Activated CD4-positive, alpha-beta T cell treated with anti-CD3 and anti-CD28 coated beads, Interleukin-10, Interleukin-2, amounts not matched to agents 100 ng/mL and 50 ng/mL, durations not matched to agents 16 hours and 8 hours (primary cell): Measurements from ENCODE around the gene FAM53B.

Source experiments
- DNase-seq: peaks from one replicate; pipeline ENCODE4 v3.0.0-alpha.2; 2020

FAM53B gene

DNA sequence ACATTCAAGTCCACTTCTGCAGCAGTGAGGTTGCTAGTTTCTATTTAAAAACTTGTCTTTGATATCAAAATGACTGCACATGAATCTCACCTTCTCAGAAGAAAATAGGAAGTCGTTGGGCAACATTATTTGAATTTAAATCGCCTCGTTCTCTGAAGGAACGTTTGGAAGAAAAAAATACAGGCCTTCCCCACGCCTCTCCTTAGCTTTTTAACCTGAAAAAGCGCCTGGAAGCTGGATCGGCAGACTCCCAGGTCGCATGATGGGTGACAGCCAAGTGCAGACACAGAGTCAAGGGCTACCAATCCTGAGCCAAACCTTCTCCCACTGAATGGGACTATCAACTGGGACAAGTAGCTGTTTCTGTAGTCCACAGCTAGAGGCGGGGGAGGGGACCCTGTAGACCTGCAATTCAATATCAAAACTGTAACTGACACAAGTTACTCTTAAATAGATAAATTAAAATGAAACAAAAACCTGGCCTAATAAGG lies 2.2 kb downstream of the FAM53B start:
- DNase-seq = no peak

DNA sequence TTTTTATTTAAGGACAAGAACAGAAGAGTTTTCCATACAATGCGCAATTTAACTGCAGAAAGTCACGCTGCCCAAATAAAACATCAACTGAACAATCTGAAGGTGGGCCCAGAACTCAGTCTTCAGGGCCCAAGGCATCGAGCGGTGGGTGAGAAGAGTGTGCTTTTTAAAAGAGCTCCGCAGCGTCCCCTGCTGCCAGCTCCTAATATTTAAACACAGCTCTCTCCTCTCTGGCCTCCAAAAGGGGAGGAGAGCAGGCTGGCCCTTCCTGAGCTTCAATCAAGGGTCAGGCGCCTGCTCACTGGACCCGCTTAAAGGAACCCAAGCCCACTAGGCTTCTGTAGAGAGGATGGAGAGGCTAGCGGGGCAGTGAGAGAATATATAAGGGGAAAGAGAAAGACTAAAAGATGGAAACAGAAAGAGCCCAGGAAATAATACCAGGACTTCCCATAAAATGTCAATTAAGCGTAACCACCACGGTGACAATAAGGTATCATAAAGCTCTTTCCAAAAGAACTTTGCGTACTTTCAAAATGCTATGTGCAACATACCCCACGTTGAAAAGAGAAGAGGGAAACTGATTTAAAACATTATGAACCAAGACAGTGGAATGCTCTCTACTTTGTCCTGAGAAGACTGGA lies 2.8 kb downstream of the FAM53B start:
- peak; percentile 79 for DNase-seq

DNA sequence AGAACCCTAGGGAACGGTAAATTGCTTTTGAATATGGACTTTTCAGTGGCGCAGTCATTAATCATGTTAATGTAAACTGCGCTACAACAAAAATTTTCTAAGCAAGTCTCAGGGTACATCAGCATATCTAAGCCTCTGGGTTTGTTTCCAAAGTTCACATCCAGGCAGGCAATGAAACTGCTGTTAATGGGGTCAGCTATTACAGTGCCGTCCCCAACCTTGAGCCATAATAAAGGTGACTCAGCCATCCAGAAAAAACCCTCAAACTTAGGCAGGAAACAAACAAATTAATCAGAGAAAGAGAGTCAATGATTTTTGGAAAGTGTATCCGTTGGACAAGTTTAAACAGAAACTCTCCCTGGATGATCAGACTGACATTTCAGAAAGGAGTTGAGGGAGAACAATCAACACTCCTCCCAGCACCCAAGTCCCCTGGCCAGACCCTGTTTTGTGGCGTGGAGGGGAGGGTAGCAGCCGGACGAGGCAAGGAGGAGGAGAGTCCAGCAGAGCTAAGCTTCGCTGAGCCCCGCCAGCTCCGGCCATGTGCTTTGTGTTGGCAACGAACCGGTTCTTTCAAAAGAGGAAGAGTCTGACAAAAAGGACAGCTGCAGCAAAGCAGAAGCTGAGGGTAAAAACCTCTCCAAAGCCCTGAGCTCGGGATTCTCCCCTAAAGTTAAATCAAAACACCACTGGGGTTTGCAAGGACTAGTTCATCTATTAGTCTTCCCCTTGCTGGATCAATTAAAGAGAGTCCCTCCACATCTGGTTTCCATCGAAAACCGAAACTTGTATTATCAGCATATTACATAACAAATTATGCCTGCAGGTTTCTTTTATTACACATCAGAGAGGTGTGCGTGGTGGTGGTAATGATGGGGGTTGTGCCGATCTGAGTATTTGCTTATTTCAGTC lies 3.6 kb downstream of the FAM53B start:
- DNase-seq = peak; percentile 45

DNA sequence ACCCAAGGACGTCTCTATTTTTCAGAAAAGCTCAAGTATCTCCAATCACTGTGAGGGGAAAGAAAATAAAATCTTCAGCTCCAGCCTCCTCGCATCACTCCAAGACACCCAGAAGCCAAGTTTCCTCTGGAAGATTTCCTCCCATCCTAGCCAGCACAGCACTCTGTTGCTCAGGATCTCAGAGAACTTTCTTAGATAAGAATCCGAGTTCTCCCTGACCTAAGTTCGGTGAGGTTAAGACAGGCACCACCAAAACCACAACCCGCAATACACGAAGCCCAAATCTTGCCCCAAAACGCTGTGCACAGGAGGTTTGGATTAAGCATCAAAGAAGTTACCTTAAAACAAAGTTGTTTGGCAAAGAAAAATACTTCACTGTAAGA lies 4.2 kb downstream of the FAM53B start:
- no peak for DNase-seq

DNA sequence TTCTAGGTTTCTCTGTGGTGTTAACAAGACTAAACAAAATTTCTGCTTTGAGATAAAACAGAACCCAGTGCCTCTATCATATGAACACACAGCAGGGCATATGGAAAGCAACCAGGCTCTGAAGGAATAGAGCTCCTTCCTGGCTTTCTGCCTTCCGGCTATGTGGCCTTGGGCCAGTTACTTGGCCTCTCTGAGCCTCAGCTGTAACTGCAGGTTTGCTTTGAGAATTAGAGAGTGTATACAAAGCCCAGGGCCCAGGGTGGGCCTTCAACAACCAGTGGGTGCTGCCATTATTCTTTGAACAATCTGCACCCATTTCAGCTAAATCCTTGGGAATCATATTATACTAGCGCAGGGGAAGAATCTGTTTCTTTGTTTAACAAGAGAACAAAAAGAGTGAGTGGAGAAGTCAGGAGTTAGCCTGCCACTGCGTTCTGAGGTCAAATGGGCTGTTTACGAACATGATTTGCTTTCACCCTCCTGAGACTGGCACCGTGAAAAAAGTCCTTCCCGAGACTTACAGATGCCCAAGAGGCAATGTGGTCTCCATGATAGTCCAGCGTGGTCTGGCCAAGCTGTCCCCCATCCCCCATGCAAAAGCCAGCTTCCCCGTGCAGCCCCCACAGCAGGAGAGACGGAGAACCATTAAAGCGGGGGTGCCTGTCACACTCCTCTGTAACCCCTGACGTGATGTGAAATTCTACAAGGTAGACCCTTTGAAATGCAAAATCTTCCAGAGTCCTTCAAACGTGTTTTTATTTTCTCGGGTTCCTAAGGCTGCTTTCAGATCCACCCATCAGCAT lies 4.9 kb downstream of the FAM53B start:
- DNase-seq = no peak

DNA sequence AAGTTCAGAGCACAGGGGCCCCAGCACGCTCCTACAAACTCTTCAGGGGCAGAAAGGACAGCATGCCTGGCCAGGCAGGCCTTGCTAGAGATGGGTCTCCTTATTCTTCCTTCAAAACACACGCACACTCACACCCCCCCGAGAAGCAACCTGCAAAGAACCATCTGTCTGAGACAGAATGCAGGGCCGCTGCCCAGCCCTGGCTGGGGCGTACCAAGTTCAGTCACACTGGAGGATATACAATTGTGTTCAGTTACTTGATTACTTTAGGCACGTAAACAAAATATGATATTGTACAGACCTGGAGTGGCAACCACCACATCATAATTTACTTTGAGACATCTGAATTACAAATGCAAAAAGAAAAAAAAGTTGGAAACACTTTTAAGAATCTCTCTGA lies 5.7 kb downstream of the FAM53B start:
- DNase-seq = no peak

DNA sequence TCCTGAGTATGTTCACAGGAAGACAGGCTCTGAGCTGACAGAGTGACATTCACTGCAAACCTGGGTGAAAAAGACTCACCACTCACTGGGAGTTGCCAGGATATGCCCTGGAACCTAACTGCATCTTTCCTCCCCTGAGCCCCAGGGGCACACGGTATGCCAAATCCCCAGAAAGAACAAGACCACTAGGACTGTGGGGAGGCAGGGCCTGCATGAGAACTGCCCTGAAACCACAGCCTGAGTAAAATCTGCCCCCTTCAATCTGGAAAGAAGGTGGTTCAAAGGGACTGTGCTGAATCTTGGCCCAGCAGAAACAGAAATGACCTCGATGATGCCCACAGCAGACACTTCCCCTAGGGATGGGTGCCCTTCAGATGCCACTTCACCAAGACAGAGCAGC lies 6.5 kb downstream of the FAM53B start:
- DNase-seq = no peak

DNA sequence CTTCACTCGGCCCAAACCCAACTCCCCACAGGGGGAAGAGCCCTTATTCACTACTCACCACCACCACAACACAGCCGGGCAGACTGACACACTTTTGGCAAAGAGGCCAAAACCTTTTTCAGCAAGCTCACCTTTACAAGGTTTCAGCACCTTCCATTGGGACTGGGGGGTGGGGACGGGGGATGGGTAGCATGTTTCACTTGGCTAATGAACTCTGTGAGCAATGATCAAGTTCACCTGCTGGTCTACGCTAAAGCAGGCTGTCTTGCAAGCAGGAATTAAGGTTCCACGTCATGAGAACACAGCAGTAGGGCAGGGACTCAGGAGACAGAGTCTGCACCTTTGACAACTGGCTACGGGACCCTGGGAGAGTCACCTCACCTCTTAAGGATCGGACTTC lies 7.0 kb downstream of the FAM53B start:
- no peak for DNase-seq

DNA sequence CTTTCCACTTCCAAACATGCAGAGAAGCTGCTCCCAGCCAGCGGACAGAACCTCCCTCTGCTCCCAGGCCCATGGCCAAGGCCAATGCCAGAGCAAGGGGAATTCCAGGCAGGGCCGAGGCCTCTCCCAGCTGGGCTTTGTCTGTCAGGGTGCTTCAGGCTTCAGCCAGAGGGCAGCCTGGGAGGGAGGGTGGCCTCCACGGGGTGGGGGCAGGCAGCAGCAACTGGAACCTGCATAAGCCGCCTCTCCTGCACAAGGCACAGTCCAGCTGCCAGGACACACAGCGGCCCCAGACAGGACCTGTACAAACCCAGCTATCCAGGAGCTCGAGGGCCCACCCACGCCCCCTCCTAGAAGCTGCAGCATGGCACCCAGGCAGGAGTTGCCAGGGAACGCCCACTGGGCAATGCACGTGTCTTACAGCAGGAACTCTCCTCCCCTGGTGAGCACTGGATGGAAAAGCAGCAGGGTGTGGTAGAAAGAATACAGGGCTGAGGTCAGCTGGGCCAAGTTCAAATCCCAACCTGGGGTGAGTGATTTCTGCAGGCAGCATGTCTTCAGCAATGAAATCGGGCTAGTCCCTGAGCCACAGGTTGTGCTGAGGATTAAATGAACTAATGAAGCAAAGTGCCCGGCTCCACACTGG lies 7.6 kb downstream of the FAM53B start:
- DNase-seq = no peak

DNA sequence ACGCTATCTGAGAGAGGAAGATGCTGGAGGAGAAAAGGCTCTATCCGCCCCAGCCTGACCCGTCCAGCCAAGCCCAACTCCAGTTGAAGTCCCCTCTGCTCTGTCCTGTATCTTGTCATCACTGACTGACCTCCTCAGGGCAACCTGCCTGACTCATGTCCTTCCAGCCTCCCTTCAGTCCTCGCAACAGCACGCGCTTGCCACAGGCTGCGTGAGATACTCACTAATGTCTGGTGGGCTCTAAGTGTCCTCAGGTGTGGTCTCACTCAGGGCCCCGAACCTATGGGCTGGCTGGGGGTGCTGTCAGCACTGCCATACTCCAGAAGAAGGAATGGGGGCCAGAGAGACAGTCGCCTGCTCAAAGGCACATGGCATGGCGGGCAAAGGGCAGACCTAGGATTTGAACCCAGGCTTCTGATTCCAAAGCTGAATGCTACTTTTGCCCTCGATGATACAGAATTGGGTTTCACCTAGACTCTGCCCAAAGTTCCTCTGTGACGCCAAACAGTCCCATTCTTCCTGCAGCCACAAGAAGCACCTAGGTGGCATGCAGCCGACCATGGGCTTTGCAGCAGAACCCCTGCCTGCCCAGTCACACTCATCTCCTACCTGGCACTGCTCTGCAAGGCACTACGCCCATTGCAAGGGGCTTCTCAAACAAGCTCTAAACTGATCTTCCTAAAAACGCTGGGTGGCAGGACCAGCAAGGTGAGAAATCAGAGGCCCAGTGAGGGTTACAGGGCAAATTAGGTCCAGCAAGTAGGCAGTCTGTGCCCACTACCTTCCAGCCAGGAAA lies 8.5 kb downstream of the FAM53B start:
- no peak for DNase-seq

DNA sequence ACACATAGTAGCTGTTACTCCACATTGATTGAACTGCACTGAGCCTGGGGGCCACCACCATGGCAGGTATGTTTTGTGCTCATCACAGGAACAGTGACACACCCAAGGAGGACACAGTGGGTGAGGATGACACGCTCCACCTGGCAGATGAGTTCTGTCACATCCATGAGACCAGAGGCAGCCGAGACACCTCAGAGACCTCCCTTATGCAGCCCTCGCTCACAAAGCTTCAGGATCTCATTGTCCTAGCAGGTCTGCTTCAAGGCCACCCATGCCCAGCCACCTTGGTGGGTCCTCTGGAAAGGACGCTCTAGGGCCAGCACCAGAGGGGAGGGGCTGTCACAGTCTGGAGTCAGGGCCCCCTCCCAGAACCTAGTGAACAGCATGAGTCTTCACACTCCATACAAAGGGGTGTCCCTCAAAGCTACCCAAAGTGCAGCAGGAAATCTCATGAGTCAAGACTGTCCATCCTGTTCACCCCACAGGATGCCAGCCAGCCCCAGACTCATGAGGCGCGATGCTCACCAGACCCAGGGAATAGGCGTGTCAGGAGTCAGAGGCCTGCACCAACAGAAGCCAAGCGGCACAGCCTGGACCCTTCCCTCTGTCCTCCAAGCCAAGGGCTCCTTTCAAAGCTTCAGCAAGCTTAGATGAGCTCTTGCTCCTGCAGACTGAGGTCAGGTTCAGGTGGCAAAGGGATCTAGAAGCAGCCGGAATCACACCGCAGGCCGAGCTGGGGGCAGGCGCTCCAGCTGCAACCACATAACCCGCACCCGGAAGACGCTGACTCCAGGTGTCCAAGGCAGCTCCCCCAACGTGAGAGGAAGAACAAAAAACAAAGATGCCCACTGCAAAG lies 9.6 kb downstream of the FAM53B start:
- peak; percentile 72 for DNase-seq

DNA sequence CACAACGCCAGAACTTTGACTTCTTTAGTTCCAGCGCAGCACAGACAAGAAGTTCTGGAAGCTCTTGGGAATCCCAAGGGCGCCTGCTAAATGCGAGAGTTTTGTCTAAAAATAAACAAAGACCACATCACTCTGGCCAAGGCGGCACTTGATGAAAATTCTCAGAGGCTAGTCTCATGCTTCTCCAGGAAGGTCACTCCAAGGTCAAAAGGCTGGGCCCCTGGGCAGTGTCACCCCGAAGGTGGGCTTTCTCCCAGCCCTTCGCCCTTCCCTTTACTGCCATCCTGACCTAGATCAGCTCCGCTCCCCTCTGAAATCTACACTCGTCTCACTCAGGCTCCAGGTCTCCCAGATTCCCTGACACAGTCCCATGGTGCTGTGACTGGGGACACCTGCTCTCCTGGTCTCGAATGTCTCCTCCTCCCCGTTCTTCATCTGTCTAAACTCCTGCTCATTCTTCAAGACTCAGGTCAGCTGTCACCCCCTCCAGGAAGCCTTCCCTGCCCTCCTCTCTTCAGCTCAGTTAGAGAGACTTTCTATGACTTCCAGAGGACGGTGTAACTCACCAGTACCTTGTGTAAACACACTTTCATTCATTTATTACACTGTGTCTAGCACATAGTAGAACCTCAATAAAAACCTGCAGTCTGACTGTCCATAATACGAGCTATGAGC lies 10.5 kb downstream of the FAM53B start:
- DNase-seq = no peak

DNA sequence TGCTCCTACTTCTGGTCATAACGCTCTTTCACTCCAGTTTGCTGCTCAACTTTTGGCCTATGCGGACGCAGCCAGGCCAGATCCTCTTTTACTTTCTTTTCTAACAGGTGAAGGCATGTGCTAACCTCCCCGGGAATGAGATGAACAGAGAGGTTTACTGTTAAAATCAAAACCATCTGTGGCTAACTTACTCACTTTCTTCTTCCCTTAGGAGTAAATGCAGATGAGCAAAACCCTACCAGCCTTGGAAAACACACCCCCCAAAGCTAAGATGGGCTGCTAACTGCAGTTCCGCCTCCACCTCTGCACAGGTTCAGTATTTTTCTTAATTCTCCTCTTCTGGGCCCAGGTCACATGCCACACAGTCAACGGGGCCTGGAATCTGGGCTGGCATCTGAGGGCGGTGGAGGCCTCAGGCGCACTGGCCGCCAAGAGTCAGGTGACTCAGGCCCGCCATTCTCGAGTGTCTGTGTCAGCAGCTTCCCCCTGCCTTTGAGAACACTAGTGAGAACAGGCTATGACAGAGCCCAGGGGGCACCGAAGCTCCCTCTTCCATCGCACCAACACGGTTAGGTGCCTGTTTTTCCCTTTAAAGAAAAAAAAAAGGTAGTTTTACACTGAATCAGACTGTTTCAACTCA lies 11.1 kb downstream of the FAM53B start:
- peak; percentile 89 for DNase-seq

DNA sequence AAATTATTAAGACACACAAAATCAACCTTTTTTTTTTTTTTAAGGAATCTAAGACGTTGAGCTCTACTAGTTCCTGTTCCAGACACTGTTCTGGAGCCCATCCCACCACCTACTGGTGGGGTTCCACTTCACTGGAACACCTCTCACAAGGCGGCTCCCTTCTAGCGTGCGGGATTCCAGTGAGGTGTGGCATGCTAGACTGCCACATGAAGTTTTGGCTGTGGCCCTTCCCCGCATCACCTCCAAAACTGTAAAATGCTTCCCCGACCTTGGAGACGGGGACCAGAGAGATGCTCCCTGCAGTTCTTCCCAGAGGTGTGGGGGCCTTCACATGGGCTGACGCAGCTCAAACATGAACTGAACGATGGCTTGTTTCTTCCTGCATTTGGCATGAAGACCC lies 12.6 kb downstream of the FAM53B start:
- no peak for DNase-seq

DNA sequence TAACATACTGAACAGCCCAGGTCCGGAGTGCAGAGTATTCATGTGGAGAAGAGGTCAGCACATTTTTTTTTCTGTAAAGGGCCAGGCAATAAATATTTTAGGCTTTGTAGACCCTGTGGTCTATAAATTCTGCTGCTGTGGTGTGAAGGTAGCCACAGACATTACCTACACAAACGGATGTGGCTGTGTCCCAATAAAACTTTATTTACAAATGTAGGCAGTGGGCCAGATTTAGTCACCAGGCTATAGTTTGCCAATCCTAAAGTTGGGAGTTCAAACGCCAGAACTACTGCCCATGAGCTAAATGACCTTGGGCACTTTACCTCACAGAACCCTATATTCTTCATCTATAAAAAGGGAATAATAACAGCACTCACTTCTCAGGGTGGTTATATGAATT lies 13.4 kb downstream of the FAM53B start:
- no peak for DNase-seq

DNA sequence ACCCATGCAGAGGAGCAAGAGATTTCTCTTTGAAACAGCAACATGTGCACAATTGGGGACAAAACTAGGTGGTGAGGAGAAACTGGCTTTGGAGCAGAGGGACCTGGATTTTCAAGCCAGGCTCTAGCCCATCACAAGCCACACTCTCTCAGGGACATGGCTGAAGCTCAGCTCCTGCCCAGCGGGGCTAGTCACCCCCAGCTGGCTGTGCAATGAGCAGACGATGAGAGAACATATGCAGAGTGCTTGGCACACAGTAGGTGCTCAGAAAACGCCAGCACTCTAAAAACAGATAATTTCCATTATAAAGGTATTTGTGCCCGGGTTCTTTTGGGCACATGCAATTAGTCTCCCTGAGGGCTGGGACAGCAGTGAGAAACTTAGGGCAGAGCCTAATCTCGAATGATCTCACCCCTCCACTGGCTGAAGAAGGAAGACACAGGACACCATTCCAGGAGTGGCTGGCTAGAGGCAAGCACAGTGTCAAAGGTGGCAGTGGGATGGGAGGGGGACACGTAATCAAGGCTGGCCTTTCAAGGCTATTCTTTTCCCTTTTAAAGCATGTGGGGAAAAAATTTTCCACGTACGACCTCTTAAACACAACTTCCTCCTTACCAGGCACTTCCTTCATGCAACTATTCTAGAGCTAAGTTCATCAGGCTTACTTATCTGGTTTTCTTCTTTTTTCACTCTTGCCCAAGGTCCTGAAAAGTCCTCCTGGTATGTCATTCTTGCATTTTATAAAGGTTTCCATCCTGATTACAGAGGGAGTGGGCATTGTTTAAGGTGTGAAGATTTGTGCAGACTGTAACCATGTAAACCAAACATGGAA lies 15.1 kb downstream of the FAM53B start:
- no peak for DNase-seq

DNA sequence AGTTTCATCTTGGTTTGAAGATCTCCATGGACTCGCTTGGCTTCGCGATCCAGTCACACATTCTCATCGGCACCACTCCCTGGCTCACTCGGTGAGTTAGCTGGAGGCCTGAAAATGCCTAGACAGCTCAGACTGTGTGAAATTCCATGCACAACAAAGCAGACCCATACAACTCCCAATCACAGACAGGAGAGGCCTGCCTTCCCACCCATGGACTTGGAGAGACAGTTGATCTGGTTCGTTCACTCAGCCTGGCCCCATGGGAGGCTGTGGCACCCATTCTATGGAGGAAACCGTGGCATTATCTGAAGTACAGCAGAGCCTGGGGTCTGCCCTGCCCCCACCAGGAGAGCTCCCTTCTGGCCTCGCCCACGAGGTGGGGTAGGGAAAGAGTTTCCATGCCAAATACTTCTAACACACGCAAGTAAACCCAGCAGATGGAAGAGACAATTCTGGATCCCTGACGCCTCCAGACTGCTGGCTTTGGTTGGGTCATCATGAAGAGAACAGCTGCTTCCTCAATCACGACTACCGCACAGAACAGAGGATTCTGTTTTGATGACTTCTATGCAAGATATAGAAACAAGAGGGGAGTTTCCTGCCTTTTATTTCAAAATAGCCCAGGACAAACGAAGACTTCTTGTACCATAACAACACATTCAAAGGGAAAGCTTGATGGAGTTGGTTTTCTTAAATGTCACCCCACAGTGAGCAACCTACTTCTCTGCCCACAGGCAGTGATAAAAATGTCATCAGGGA lies 15.9 kb downstream of the FAM53B start:
- no peak for DNase-seq

DNA sequence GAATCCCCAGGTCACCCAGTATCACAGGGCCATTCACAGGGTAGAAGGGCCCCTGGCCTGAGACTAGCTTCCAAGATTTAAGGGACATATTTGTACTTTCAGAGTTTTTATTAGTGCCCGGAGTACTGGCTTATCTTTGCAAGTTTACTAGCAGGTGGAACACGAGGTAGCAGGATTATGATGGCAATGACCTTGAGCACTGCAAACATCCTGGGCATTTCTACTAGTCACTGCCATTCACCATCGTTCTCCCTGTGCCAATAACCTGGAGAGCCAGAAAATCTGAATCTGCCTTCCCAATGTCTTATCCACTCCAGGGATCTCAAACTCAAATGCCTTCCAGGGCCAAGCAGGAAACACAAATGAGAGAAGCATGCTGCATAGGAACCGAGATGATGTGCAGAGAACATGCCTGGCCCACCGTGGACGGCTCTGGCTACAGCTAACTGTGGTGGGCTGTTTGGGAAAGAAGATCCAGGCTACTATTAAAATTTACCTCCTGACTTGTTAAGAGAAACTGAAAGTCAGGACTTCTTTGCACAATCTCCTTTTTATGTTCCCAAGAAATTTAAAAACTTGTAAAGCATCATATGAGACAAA lies 16.7 kb downstream of the FAM53B start:
- DNase-seq = no peak
